Measurements from ENCODE around the gene RGS18. TPM values are rescaled to one million over a fixed set of nuclear protein-coding genes. Genes with fewer than 3 reads are reported as not detected.

The RGS18 gene
- total and polyA plus RNA-seq, 2 of the 13 experiments (the other 11 are each of a cell fraction or from before 2014, with no cell fraction given), result not detected

DNA sequence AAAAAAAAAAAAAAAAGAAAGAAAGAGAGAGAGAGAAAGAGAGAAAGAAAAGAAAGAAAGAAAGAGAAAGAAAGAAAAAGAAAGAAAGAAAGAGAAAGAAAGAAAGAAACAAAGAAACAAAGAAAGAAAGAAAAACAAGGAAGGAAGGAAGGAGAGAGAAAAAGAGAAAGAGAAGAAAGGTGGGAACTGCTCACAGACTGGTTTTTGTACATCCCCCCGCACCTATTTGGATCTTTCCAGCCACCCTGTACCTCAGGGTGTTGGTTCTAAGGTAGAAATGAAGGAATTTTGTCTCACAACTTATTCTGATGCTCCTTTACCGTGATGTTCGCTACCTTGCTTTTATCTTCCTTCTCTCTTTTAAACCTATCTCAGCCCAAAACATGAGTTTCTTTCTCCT lies 43.3 kb upstream of the RGS18 start (continued):
- TF ChIP-seq, protein P1, sequence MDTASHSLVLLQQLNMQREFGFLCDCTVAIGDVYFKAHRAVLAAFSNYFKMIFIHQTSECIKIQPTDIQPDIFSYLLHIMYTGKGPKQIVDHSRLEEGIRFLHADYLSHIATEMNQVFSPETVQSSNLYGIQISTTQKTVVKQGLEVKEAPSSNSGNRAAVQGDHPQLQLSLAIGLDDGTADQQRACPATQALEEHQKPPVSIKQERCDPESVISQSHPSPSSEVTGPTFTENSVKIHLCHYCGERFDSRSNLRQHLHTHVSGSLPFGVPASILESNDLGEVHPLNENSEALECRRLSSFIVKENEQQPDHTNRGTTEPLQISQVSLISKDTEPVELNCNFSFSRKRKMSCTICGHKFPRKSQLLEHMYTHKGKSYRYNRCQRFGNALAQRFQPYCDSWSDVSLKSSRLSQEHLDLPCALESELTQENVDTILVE (CRISPR knock-in tag; IDR thresholded peaks at IDR 0.05), result no peak
- TF ChIP-seq, protein P2, sequence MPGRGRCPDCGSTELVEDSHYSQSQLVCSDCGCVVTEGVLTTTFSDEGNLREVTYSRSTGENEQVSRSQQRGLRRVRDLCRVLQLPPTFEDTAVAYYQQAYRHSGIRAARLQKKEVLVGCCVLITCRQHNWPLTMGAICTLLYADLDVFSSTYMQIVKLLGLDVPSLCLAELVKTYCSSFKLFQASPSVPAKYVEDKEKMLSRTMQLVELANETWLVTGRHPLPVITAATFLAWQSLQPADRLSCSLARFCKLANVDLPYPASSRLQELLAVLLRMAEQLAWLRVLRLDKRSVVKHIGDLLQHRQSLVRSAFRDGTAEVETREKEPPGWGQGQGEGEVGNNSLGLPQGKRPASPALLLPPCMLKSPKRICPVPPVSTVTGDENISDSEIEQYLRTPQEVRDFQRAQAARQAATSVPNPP (CRISPR knock-in tag; IDR thresholded peaks at IDR 0.05), result no peak
- TF ChIP-seq, protein P3, sequence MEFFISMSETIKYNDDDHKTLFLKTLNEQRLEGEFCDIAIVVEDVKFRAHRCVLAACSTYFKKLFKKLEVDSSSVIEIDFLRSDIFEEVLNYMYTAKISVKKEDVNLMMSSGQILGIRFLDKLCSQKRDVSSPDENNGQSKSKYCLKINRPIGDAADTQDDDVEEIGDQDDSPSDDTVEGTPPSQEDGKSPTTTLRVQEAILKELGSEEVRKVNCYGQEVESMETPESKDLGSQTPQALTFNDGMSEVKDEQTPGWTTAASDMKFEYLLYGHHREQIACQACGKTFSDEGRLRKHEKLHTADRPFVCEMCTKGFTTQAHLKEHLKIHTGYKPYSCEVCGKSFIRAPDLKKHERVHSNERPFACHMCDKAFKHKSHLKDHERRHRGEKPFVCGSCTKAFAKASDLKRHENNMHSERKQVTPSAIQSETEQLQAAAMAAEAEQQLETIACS (CRISPR knock-in tag; IDR thresholded peaks at IDR 0.05), result no peak
- no peak for TF ChIP-seq MIXL1 (CRISPR knock-in tag; IDR thresholded peaks at IDR 0.05)

DNA sequence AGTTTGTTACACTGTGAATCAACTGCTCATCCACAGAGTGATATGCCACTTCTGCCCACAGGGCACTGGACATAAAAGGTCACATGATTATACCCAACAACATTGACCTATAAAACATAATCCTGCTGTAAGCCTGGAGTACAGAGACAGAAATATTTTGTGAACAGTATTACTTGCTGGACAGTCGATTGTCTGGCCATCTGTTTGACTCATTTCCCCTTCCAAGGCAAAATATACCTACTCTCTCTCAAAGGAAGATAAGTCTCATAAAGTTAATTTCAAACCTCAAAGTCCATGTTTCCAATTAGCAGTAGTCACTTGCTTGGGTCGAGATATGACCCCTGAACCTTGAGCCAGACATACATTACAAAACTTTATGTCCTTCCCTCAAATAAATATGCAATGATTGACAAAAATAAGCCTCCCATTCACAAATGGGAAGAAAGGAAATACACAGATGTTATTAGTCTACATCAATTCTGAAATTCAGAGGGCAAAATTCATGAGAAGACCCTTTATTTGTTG lies 39.3 kb upstream of the RGS18 start:
- no peaks in the 10 kb centered on the region for H3K4me1 ChIP-seq (ENCODE audit: insufficient read depth, low read length)
- ChIA-PET POLR2A (no interaction called here), CTCF (ENCODE audit: low intra/inter-chr PET ratio, low total read pairs) (no interaction called here)
- in situ Hi-C loops (cut with HindIII; ENCODE audit: extremely low pct_ligation_motif_present, low pct_unique_long_range_greater_than_20kb) (no loop called here), intact Hi-C loops (cut with micrococcal nuclease; ENCODE audit: unreplicated experiment) (no loop called here)
- H3K36me3 ChIP-seq (replicated peaks in 1 of 2; ENCODE audit: control insufficient read depth in 1 of 2, insufficient read depth in 2 of 2, low read length in 2 of 2), result no peaks in the 10 kb centered on the region
- H3K9me3 ChIP-seq (ENCODE audit: low read length), result no peaks in the 10 kb centered on the region
- BruUV-seq (replicated peaks), result no TSS peak
- no peak overlapping the region for H3K27ac ChIP-seq (ENCODE audit: extremely low read length, insufficient read depth, low read length)
- no peak overlapping the region for H2AFZ ChIP-seq (ENCODE audit: low read length)
- no peaks in the 10 kb centered on the region for H4K20me1 ChIP-seq (ENCODE audit: insufficient read depth, low read length)
- no peak overlapping the region for H3K4me3 ChIP-seq (replicated peaks in 1 of 3; ENCODE audit: insufficient read depth in 1 of 3, low read depth in 2 of 3, low read length in 3 of 3)
- no peaks in the 10 kb centered on the region for H3K79me2 ChIP-seq (ENCODE audit: insufficient read depth, low read length)
- ATAC-seq (no peak), DNase-seq (ENCODE audit: low spot score) (no peak), FAIRE-seq (no peak)
- 0% methylated on average over 2 of the region's 2 CpGs for WGBS (ENCODE audit: low lambda C conversion rate)
- H3K4me2 ChIP-seq (ENCODE audit: low read depth, low read length), result no peak overlapping the region
- no peak for TF ChIP-seq ZNF329 (CRISPR knock-in tag; IDR thresholded peaks at IDR 0.05; ENCODE audit: low read depth)
- no peak for TF ChIP-seq MZF1 (CRISPR knock-in tag; IDR thresholded peaks at IDR 0.05; ENCODE audit: borderline replicate concordance)
- no peak for TF ChIP-seq SMC3 (IDR thresholded peaks at IDR 0.05; ENCODE audit: low read length)
- no peak for TF ChIP-seq MYC (CRISPR knock-in tag; IDR thresholded peaks at IDR 0.05; ENCODE audit: borderline replicate concordance)
- TF ChIP-seq ARNTL (CRISPR knock-in tag; IDR thresholded peaks at IDR 0.05), result no peak
- no peak for TF ChIP-seq NFRKB (IDR thresholded peaks at IDR 0.05)
- no peak for TF ChIP-seq JARID2 (CRISPR knock-in tag; IDR thresholded peaks at IDR 0.05; ENCODE audit: insufficient replicate concordance)
- TF ChIP-seq, protein P4, sequence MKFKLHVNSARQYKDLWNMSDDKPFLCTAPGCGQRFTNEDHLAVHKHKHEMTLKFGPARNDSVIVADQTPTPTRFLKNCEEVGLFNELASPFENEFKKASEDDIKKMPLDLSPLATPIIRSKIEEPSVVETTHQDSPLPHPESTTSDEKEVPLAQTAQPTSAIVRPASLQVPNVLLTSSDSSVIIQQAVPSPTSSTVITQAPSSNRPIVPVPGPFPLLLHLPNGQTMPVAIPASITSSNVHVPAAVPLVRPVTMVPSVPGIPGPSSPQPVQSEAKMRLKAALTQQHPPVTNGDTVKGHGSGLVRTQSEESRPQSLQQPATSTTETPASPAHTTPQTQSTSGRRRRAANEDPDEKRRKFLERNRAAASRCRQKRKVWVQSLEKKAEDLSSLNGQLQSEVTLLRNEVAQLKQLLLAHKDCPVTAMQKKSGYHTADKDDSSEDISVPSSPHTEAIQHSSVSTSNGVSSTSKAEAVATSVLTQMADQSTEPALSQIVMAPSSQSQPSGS (CRISPR knock-in tag; IDR thresholded peaks at IDR 0.05), result no peak
- H3K27me3 ChIP-seq (ENCODE audit: control insufficient read depth in 1 of 2, insufficient read depth in 2 of 2, low read length in 2 of 2), result no peaks in the 10 kb centered on the region; a peak in 1 of 5 replicates
- no peak overlapping the region for H3K9ac ChIP-seq (ENCODE audit: insufficient read depth, low read depth, low read length)
